Glutamatergic neuron (in vitro differentiated cells): ENCODE results near the gene LRRC45. TPM values are rescaled to one million over a fixed set of nuclear protein-coding genes. Genes with fewer than 3 reads are reported as not detected.

Source experiments
- DNase-seq: peaks from one replicate; pipeline ENCODE4 v3.0.0; 2022
- H3K27ac Mint-ChIP-seq: one replicate; pipeline ENCODE4 v1.8.0; 2020; ENCODE audit warnings: mild to moderate bottlenecking, mixed read lengths, inconsistent platforms; ENCODE audit not compliant: unreplicated experiment
- H3K27me3 Mint-ChIP-seq: one replicate; pipeline ENCODE4 v1.8.0; 2020; ENCODE audit warnings: mild to moderate bottlenecking, moderate library complexity, mixed read lengths, inconsistent platforms; ENCODE audit not compliant: unreplicated experiment
- H3K36me3 Mint-ChIP-seq: one replicate; pipeline ENCODE4 v1.8.0; 2020; ENCODE audit warnings: mild to moderate bottlenecking, mixed read lengths, inconsistent platforms; ENCODE audit not compliant: unreplicated experiment
- H3K4me1 Mint-ChIP-seq: one replicate; pipeline ENCODE4 v1.8.0; 2020; ENCODE audit warnings: mild to moderate bottlenecking, low read depth, mixed read lengths, inconsistent platforms; ENCODE audit not compliant: unreplicated experiment
- H3K4me3 Mint-ChIP-seq: one replicate; pipeline ENCODE4 v1.8.0; 2020; ENCODE audit warnings: mild to moderate bottlenecking, mixed read lengths, inconsistent platforms; ENCODE audit not compliant: unreplicated experiment
- H3K9me3 Mint-ChIP-seq: one replicate; pipeline ENCODE4 v1.8.0; 2020; ENCODE audit warnings: mild to moderate bottlenecking, moderate library complexity, mixed read lengths, inconsistent platforms; ENCODE audit not compliant: unreplicated experiment
- total RNA-seq: library from RNA; stranded (reverse); fragmentation: NEBNext Ultra II Directional; extraction: Animal tissue kit (Norgen Biotek cat#: 25700); gene quantifications from one replicate; pipeline ENCODE4 v1.2.1, GENCODE V29; 2021; ENCODE audit not compliant: unreplicated experiment
- TF ChIP-seq, protein P1 (sequence below): fragments of 200-600 bp; sonication (generic); IDR thresholded peaks from one replicate; pipeline ENCODE4 v1.5.0; 2021; ENCODE audit not compliant: partially characterized antibody, unreplicated experiment

Gene LRRC45
- total RNA-seq, 1 donor from 2014 or later, result 29.6 TPM

DNA sequence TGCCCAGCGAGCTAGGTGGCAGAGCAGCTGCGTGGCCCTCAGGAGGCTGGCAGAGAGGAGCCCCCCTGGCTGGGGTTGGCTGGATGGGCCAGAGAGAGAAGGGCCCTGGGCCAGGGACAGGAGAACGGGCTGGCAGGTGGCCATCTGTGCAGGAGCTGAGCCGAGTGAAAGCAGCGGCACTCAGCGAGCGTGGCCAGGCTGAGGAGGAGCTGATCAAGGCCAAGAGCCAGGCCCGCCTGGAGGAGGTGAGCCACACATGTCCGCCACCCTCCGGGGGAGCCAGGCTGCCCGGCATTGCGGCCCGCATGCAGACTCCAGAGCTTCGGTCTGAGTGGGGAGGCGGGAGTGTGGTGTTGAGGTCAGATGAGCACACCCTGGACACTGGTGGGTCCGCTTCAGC lies 6.3 kb downstream of the LRRC45 start:
- Mint-ChIP-seq H3K4me1 (peaks cover 3% of the 10 kb centered on the region), H3K36me3 (no peaks in the 10 kb centered on the region), H3K27me3 (peaks cover 4% of the 10 kb centered on the region), H3K27ac (no peak overlapping the region), H3K9me3 (no peaks in the 10 kb centered on the region), H3K4me3 (peak overlapping the region; percentile 67)
- TF ChIP-seq, protein P1, sequence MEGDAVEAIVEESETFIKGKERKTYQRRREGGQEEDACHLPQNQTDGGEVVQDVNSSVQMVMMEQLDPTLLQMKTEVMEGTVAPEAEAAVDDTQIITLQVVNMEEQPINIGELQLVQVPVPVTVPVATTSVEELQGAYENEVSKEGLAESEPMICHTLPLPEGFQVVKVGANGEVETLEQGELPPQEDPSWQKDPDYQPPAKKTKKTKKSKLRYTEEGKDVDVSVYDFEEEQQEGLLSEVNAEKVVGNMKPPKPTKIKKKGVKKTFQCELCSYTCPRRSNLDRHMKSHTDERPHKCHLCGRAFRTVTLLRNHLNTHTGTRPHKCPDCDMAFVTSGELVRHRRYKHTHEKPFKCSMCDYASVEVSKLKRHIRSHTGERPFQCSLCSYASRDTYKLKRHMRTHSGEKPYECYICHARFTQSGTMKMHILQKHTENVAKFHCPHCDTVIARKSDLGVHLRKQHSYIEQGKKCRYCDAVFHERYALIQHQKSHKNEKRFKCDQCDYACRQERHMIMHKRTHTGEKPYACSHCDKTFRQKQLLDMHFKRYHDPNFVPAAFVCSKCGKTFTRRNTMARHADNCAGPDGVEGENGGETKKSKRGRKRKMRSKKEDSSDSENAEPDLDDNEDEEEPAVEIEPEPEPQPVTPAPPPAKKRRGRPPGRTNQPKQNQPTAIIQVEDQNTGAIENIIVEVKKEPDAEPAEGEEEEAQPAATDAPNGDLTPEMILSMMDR, result no peak
- no peak for DNase-seq

DNA sequence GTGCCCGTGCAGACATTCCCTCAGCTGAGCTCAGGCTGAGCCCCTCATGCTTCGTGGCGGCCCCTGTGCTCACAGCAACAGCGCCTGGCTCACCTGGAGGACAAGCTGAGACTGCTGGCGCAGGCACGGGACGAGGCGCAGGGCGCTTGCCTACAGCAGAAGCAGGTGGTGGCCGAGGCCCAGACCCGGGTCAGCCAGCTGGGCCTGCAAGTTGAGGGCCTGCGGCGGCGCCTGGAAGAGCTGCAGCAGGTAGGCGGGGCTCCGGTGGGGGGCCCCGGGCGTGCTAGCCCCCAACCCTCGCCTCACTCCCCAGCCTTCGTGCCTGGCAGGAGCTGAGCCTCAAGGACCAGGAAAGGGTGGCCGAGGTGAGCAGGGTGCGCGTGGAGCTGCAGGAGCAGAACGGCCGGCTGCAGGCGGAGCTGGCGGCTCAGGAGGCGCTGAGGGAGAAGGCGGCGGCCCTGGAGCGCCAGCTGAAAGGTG lies 6.9 kb downstream of the LRRC45 start:
- Mint-ChIP-seq H3K27me3 (peaks cover 4% of the 10 kb centered on the region), H3K4me3 (peak overlapping the region; percentile 67), H3K27ac (no peak overlapping the region), H3K4me1 (peaks cover 3% of the 10 kb centered on the region), H3K36me3 (no peaks in the 10 kb centered on the region), H3K9me3 (peaks cover 2% of the 10 kb centered on the region)
- no peak for DNase-seq
- TF ChIP-seq, protein P1, result no peak

DNA sequence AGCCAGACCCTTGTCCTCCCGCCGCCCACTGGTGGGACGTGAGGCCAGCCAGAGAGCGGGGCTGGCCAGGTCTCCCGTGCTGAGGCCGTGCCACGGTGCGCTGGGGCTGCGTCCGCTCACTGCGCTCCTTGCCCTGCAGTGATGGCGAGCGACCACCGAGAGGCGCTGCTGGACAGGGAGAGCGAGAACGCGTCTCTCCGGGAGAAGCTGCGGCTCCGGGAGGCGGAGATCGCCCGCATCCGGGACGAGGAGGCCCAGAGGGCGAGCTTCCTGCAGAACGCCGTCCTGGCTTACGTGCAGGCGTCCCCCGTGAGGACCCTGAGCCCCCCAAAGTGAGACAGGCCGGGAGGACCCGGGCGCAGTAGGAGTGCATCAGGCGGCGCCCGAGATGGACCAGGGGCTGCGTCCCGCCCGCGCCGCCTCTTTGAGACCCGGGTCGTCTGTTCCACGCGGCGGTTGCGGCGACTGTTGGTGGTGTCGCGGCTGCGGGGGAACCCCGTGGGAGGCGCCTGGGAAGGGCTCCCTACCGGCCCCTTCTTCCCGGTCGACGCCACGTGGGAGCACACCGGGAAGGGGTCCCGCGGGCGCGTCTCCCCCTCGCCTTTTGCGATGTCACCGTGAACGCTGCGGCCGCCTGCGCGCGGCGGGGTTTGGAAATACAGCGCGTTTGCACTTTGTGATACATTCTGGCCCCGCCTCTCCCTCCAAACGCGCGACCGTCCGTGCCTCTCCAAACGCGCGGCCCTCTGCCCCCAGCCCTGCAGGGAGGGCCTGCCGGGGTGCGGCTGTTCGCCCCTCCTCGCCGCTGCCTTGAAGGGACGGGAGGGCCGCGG lies 7.6 kb downstream of the LRRC45 start:
- H3K9me3 Mint-ChIP-seq, result peaks cover 7% of the 10 kb centered on the region
- peak; percentile 94 for DNase-seq
- H3K36me3 Mint-ChIP-seq, result no peaks in the 10 kb centered on the region
- no peak overlapping the region for H3K27ac Mint-ChIP-seq
- peak overlapping the region; percentile 57 for H3K4me3 Mint-ChIP-seq
- TF ChIP-seq, protein P1, result peak; percentile 84
- H3K4me1 Mint-ChIP-seq, result peaks cover 3% of the 10 kb centered on the region
- H3K27me3 Mint-ChIP-seq, result peaks cover 8% of the 10 kb centered on the region

DNA sequence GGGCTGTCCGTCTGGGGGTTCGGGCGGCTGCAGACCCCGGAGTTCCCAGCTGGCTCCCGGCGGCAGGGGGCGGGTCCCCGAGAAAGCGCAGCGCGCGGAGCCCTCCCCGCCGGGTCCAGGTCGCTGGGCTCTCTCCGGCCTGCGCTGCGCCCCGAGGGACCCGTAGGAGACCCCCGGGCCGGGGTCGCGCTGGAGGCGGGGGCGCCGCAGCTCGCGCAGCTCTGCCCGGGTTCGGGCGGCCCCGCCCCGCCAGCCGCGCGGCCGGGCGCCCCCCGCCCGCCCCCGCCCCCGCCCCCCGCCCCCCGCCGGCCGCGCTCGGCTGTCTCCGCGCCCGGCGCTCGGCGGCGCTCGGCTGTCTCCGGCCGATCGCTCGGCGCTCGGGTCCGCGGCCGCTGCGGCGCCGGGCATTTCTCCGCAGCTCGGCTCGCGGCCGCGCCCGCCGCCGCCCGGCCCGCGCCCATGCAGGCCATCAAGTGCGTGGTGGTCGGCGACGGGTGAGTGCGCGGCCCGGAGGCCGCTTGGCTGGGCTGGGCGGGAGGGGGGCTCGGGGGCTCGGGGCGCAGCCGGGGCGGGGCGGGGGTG lies 8.3 kb downstream of the LRRC45 start, which contains the start of gene RAC3:
TSS of gene RAC3 (plus strand) at position 376 of the 582 bp plus-strand sequence. CDS start at position 460, 84 bp downstream.
- Mint-ChIP-seq H3K4me1 (peaks cover 3% of the 10 kb centered on the region), H3K27ac (no peak within 1 kb of the TSS), H3K4me3 (peak within 1 kb of the TSS; percentile 63), H3K9me3 (peaks cover 7% of the 10 kb centered on the region), H3K36me3 (no peaks in the 10 kb centered on the region), H3K27me3 (peaks cover 8% of the 10 kb centered on the region)
- peak; percentile 68 for DNase-seq
- TF ChIP-seq, protein P1, result no peak
